NCI-H1092 (cell line): ENCODE results near the gene ZNF800.
A peak's percentile ranks its signal among the peaks of the same experiment; 100 is the strongest.
"Not testable (repeated sequence)": the region's sequence is repeated elsewhere in the genome, so short reads cannot be mapped to it uniquely, and the experiment has no call there.

Experiments
- DNase-seq: peaks from one replicate; lab custom pipeline; 2025; lab: John Stamatoyannopoulos, UW

ZNF800 gene, protein sequence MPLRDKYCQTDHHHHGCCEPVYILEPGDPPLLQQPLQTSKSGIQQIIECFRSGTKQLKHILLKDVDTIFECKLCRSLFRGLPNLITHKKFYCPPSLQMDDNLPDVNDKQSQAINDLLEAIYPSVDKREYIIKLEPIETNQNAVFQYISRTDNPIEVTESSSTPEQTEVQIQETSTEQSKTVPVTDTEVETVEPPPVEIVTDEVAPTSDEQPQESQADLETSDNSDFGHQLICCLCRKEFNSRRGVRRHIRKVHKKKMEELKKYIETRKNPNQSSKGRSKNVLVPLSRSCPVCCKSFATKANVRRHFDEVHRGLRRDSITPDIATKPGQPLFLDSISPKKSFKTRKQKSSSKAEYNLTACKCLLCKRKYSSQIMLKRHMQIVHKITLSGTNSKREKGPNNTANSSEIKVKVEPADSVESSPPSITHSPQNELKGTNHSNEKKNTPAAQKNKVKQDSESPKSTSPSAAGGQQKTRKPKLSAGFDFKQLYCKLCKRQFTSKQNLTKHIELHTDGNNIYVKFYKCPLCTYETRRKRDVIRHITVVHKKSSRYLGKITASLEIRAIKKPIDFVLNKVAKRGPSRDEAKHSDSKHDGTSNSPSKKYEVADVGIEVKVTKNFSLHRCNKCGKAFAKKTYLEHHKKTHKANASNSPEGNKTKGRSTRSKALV

DNA sequence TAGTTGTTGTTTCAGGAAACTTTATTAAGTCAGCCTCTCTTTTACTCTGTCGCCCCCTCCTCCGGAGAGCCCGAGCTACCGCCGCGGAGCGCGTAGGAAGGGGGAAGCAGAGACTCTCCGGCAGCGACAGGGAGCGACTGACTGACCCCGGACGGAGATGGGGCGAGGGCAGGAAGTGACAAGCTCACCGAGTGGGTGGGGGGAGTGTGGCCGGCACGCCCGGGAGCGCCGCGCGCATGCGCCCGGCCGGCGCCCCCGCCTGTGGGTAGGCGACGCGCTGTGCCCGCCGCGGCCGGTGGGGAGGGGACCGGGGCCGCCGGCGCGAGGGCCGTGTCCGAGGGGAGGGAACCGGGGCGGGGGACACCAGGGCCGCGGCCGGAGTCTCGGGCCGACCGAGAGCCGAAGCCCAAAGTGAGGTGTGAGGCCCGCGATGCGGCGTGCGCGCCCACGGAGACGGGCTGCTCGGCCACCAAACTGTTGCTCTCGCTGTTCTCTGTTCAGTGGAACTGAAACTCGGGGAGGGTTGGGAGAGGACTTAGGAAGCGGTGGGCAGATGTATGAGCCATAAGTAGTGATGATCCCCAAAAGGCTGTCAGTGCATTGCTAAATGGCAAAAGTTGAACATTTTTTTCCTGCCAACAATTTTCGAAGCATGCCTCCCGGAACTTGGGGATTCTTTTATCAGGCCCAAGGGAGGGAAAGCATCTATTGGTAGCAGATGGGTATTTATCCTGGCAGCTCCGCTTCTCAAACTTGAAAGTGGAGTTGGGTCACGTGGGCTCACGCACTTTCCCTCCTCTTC, at the start of gene ZNF800:
Gene ZNF800, minus strand, starts transcription at position 143 of the 802 bp plus-strand sequence. CDS start 1,151 bp downstream, outside the sequence.
- DNase-seq = peak; percentile 81

DNA sequence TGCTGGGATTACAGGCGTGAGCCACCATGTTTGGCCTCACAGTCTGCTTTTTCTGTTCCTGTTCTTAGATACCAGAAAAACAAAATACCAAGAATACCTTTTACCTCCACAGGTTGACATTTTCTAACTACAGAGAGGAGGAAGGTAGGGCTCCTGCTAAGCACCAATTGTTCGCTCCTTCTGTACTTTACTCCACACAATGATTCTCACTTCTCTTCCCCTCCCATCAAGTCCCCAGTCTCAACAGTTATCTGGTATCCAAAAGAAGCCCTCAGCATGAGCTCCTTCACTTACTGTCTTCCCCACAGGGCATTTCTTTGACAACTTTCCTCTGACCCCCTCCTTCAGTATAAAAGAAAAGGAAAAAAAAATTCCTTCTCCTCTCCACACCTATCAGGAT, 47.7 kb upstream of the ZNF800 start:
- DNase-seq = no peak

DNA sequence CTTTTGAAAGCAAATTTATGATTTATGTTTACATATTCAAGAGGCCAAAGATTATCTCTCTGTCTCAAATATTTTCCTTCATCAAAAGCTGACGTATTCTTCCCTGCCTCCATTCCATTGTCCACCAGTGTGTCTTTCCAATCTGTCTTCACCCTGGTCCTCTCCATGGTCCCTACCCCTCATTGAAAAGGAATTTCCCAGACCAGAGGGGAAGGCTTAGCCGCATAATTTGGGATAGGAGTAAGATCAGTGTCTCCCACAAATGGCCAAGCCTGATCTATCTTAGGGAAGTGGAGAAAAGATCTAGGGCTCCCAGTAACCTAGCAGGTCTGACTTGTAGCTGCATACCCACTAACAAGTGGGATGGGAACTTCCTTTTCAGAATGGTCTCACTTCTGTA, 46.3 kb upstream of the ZNF800 start:
- DNase-seq = no peak

DNA sequence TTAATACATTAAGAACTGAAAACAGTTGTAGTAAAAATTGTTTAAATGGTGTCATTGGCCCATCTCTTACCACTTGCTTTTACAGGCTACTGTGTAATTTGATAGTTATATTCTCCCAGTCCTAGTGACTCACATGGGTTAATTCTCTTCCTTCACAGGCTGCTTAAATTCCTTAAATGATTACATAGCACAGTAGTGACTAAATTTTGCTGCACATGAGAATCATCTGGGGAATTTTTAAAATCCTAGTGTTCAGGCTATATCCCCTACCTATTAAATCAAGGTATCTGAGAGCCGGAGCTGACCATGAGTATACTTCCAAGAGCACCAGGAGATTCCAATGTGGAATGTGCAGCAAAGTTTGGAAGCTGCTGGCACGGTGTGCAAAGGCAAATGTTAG, 45.3 kb upstream of the ZNF800 start:
- no peak for DNase-seq

DNA sequence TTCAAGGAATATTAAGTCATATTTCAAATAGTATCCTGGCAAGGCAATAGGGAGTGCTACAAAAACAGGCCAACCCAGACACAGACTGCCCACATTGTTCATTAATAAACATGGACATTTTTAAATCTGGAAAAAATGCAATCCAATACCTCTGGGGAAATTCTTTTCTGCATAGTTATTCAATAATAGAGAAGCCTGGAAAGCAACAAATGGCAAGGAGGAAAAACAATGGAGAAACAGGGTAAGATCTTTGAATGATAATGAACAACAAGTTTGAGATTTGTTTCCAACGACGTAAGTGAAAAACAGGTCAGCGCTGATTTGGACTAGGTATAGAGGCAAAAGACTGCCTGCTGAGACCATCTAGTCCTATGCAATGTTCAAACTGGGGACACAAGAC, 44.7 kb upstream of the ZNF800 start:
- no peak for DNase-seq

DNA sequence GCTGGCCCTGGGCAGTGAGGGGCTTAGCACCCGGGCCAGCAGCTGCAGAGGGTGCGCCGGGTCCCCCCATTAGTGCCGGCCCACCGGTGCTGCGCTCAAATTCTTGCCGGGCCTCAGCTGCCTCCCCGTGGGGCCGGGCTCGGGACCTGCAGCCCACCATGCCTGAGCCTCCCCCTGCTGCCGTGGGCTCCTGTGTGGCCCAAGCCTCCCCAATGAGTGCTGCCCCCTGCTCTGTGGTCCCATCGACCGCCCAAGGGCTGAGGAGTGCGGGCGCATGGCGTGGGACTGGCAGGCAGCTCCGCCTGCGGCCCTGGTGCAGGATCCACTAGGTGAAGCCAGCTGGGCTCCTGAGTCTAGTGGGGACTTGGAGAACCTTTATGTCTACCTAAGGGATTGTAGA, 36.8 kb upstream of the ZNF800 start:
- not testable (repeated sequence) for DNase-seq

DNA sequence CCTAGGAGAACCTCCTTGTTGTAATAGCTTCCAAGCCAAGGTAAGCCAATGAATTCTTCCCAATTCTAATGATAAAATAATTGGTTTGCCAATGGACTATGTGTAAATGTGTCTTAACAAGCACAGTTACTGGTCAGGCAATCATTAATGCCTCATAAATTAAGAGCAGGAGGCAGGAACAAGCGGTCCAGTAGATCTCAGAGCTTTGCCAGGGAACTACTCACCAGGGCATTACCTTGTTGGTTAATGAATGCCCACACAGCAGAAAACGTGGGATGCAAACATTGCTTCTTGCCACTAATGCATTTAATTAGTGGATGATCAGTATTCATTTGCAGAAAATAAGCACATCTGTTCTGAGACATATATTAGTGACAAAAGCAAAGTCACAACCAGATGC, 26.7 kb upstream of the ZNF800 start:
- no peak for DNase-seq

DNA sequence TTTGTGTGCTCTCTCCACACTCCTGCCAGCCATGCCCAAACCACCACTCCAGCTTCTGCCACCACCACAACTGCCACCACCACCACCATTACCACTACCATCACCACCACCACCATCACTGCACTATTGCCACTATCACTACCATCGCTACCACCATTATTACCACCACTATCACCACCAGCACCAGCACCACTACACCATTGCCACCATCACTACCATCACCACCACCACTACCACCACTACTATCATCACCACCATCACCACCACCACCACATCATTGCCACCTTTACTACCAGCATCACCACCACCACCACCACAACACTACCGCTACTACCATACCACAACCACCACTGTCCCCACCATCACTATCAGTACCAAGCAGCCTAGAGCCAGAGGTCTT, 26.0 kb upstream of the ZNF800 start:
- no peak for DNase-seq

DNA sequence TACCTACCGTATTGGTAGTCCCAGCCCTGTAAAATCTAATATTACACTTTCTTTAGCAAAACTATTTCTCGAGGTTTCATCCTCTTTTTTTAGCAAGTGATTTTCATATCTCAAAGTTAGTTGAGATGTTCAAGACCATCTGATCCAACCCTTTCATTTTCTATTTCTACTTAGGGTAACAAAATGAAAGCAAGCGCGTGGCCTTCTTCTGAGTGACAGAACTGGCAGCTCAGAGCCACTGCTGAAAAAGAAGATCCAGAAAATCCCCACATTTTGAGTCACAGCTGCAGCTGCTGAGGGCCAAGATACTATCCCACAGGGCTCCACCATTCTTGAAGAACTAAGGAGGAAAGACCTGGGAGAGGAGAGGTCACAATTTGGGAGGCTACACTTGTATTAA, 24.8 kb upstream of the ZNF800 start:
- DNase-seq = no peak

DNA sequence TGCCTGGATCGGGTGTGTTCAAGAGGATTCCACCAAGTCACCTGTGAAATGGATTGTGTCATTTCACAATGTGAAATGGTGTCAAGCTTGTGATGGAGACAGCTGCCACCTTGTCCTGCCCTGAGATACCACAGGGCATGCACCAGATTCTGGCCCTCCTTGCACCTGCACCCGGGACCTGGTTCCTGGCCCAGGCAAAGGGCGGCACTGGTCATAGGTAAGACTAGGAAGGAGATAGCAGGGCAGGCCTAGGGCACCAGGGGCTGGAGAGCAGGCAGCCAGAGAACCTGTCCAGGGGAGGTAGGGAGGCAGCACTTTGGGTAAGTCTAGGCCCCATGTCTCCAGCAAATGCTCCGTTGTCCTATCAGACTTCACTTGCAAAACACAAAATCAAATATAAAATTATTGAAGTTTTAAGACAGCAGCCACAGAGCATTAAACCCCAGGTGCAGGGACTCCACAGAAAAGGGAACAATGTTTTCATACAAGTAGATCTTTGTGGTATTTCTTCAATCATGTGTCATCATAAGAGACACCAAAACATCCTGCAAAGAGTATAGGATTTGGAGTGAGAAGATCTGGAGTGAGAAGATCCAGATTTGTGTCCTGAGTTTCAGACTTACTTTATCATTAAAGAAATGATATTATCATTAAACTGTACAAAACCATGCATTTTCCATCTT, 22.7 kb upstream of the ZNF800 start:
- no peak for DNase-seq

DNA sequence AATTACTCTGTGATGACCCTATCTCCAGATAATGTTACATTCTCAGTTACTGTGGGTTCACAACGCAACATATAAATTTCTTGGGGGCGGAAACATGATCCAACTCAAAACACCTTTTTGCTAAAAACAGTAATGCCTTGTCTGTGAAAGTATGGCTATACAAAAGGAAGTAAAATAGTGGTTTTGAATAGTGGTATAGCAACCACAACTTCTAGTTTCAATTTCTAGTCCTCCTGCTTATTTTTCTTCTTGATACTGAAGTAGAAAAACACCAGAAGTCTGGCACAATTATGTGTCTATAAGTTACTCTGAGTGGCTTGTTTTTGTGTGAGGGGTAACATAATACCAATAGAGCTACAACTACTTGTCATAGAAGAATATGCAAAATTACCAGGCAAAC, 21.5 kb upstream of the ZNF800 start:
- no peak for DNase-seq

DNA sequence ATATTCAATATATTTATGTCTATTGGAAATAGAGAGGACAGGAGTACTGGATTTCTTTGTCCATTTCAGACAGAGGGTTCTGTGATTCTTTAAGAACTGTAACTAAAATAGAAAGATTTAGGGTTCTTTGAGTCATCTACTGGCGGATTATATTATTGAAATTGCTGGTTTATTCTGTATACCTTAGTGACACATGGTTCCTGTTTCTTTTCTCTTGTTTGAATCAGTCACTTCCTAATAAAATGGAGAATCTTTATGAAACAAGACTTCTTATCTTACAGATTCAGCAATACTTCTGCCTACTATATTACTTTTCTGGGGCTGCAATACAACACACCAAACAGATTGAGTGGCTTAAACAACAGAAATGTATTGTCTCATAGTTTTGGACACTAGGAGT, 20.8 kb upstream of the ZNF800 start:
- DNase-seq = no peak

DNA sequence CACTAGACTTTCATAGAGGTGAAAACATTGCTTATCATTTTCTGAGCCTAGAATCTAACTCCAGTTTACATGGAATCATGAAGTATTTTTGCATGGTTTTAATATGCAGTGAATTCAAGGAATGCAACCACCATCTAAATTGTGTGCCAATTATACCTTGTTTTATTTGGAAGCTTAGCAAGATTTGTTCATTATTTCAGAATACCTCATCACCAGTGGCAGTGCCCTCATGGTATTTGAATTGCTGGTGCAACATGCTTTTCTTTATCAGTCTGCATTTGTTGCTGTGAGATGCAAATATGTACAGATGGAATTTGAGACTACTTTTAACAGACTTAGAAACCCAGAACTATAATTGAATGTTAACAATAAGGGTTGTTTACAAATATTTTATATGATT, 18.7 kb upstream of the ZNF800 start:
- DNase-seq = no peak

DNA sequence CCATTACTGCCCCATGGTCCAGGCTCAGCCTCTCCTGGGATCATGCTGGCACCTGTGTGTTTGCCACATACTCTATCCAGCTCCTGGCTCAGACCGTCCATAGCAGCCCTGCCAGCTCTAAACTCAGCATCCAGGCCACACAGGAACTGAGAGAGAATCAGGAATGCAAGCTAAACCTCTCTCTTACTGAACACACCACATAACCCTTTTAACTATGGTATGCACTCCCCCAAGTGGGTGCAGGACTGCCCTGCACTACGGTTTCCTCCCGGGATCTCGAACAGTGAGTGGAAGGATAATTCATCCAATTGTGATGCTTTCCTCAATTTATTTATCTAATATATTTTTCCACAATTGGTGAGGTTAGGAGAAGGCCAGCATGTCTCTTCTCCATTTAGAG, 17.1 kb upstream of the ZNF800 start:
- DNase-seq = no peak

DNA sequence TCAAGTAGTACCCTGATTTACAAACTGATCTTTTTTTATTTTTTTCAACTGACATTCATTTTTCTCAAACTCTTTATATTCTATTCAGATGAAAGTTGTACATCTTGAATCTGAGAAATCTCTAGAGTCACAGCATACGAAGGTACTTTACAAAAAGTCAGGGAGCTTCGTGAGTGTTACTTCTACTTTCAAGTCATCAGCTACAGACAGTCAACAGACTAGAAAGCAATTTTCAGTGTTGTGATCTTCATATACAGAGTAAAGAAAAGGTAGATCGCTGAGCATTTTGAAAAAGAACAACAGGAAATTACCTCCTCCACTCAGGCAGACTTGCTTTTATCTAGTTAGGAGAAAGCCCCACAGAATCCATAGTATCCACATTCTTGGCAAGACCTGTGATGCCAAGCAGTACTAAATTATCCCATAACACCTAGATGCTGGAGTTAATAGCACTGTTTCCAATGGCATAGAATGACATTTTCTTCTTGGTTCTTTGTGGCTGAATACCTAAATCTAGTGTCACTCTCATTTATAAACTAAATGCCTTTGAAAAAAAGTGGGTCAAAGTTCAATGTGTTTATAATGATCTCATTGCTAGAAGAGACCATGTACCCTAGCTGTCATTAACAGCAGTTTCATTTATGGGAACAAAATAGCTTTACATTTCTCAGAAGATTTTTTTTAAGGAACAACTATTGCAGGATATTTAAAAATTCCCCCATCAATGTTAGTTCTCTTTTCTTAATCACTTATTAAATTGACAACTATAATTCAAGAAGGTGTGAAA, 12.0 kb upstream of the ZNF800 start:
- no peak for DNase-seq

DNA sequence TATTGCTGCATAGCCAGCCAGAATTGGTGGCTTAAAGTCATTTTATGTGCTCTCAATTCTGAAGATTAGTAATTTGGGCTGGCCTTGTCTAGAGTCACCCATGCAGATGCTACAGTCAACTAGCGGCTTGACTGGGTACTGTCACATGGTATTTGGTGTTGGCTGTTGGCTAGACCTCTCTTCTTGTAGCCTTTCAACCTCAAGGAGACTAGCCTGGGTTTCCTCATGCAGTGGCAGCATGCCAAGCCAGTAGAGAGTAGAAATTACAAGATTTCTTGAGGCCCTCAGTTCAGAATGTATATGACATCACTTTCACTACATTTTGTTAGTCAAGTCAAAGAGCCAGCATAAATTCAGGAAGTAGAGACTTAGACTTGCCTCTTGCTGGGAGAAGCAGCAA, 3.7 kb upstream of the ZNF800 start:
- DNase-seq = no peak

DNA sequence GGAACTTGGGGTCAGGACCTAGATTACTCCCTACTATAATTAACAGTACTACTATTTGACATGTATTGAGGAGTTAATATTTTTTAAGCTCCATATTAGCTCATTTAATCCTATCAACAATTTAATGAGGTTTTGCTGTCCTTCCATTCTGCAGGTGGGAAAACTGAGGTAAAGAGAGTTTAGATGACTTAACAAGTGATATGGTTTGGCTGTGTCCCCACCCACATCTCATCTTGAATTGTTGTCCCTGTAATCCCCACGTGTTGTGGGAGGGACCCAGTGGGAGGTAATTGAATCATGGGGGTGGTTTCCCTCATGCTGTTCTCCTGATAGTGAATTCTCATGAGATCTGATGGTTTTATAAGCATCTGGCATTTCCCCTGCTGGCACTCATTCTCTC, 2.6 kb upstream of the ZNF800 start:
- DNase-seq = not testable (repeated sequence)

DNA sequence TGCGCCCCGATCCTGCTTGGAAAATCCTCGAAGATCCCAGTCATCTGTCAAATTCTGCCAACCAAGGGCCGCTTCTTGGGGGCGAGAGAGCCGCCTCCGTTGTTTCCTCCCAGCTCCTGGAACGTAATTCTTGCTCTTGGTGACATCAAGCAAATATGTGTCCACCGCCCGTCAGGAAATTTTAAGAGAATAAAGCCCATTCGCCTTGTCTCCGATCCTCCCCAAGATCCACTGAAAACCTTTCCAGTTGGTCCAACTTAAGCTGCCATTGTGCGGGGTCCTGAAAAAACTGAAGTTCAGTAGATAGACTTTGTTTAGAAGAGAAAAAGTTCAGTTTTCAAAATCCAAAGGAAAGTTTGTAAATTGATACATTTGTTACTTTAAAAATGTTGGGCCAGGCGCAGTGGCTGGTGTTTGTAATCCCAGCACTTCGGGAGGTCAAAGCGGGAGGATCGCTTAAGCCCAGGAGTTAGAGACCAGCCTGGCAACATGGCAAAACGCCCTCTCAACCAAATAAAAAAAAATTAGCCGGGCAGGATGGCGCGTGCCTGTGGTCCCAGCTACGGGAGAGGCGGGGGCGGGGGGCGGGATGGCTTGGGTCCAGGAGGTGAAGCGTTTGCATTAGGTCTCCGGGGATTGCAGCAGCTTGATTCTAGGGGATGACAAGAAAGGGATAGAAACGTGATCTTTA, 1.0 kb upstream of the ZNF800 start:
- DNase-seq = no peak

DNA sequence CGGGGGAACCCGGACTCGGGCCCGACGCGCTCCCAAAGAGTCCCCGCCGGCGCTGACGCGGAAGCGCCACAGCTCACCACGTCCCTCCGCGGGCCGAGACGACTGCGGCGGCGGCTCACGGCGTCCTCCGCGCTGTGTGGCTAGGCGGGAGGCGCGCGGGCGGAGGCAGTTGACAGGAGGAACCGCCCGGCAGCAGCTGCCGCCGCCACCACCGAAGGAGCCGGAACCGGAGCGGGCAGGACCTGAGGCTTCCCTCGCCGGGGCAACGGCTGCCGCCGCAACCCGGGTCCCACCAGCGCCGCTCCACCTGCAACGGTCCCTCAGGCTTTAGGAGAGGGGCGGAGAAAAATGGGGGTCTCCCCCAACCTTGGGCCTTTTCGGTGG, 334 bp downstream of the ZNF800 start:
- DNase-seq = peak; percentile 22

DNA sequence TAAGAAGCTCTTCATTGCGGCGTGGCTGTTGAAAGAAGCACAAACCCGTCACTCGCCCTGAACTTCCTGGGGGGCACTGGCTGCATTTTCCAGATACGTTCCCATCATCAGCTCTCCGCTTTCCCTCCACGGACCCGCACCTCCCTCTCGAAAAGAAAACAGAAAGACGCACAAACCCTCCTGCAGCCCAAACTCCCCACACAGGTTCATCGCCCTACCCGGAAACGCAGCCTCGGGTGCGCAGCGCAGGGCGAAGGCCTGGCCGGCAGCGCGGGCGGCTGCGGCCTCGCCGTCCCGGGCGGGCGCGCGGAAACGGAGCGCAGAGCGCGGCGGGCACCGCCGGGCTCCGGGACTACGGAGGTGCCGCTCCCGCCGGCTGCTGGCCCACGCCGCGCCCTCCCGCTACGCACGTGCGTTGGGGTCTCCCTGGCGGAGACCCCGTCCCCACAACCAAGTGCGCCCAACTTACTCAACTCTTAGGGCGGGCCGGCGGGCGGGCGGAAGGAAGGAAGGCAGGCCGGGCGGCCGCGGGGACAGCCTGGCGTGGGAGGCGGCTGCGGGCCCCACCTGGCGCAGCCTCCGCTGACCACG, 822 bp downstream of the ZNF800 start:
- DNase-seq = no peak
